Stimulated activated CD4-positive, alpha-beta T cell treated with anti-CD3 and anti-CD28 coated beads, Interleukin-12 subunit alpha, Interleukin-12 subunit beta, amount 100 ng/mL, for 4 hours (primary cell): ENCODE data around the gene ABHD14A.

Experiments
- DNase-seq: peaks from one replicate; pipeline ENCODE4 v3.0.0-alpha.2; 2020

ABHD14A gene

DNA sequence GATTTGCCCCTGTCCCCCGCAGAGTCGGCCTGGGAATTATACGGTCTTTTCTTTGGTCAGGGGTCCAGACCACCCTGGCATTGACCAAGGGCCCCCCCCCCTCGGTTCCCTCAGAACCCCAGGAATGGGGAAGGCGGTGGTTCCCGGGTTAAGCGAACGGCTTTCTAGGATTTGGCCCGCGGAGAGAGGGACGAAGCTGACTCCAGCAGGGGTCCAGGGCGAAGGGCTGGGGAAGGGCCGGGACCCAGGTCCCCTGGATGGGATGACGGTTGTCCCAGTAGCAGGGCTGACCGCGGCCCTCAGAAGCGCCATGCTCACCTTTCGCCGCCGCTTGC is 33.4 kb upstream of the ABHD14A start:
- no peak for DNase-seq

DNA sequence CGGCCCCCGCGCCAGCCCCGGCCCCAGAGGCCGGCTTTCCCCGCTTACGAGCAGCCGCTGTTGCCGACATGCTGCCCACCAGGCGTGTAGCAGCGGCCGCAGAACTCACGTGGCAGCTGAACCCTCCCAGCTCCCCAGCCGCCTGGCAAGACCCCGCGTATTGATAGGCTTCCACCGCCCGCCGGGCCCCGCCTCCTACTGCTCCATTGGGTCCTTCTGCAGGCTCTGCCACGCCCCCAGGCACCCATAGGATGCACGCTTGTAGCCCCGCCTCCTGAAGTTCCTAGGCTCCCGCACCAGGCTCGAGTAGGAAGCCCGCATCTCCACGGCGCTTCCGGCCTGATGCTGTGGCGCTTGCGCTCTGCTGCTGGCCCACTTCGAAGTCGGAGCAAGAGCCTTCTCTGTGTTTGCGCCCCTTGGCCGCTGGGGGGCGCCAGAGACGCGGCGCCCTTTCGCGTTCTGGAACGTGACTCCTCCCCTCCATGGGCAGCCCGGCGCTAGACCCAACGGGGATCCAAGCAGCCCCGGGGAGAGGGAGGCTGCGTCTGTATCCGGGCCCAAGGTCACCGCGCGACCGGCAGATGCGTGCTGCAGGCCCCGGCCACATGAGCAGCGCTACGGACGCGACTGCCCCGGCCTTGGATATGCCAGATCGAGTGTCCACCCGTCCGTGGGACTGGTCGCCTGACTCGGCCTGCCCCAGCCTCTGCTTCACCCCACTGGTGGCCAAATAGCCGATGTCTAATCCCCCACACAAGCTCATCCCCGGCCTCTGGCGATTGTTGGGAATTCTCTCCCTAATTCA is 32.9 kb upstream of the ABHD14A start, which contains the start of the genes PARP3 and RRP9:
Gene PARP3 (plus strand): TSS at position 566 of the 805 bp plus-strand sequence. CDS start 993 bp downstream, outside the sequence.
Gene RRP9 (minus strand): TSS at position 107 of the 805 bp plus-strand sequence. CDS start 37 bp downstream, at position 70.
- DNase-seq = peak; percentile 99

DNA sequence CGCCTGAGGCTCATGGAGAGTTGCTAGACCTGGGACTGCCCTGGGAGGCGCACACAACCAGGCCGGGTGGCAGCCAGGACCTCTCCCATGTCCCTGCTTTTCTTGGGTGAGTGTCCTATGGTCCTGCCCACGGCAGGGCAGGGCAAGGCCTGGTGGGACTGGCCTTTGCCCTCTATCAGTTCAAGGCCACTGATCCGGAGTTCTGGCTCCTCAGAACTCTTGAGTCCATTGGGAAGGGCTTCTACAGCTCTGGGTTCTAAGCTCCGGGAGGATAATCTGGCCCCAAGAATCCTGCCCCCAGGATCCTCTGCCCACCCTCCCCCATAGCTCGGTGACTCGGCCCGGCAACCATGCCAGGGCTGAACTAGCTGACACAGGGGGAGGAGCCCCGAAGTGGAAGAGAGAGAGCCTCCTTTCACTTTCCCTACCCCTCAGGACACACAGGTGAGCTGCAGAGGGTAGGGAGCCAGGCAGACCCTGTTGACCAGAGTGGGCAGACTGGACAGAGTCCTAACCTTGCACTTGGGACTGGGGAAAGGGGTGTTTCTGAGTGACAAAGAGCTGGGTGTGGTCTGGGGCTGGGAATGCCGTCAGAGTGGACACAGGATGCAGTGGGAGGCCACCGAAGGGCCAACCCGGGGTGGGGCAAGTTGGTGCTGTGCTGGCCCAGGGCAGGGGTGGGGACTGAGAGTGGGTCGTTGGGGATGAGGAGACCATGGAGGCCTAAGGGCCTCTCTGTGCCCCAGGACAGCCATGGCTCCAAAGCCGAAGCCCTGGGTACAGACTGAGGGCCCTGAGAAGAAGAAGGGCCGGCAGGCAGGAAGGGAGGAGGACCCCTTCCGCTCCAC is 32.0 kb upstream of the ABHD14A start:
- DNase-seq = peak; percentile 57

DNA sequence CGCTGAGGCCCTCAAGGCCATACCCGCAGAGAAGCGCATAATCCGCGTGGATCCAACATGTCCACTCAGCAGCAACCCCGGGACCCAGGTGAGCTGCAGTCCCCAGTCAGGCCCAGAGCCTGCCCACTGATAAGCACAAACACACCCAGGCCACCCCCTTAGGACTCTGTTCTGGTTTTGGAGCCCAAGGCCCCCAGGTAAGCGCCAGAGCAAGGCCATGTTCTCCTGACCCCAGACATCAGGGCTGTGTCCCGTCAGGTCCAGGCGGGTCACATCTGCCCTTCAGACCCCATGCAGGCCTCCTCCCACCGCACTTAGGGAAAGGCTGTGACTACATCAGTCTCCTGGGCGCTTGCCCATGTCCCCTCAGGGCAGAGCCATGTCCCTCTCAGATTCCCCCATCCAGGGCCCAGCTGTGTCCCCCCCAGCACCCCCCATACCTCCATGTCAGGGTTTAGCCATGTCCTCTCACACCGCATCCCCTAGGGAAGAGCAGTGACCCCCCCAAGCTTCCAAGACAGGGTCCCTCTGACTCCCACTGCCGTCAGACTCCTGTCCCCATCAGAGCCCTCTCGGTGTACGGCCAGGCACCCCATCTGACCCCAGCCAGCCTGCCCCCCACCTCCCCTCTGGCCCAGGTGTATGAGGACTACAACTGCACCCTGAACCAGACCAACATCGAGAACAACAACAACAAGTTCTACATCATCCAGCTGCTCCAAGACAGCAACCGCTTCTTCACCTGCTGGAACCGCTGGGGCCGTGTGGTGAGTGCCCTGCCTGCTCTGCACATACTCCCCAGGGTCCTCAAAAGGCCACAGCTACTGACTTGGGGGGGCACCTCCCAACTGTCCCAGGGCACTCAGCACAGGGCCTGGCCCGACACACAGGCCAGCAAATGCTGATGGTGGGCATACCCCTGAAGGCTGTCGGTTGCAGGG is 31.1 kb upstream of the ABHD14A start:
- DNase-seq = no peak

DNA sequence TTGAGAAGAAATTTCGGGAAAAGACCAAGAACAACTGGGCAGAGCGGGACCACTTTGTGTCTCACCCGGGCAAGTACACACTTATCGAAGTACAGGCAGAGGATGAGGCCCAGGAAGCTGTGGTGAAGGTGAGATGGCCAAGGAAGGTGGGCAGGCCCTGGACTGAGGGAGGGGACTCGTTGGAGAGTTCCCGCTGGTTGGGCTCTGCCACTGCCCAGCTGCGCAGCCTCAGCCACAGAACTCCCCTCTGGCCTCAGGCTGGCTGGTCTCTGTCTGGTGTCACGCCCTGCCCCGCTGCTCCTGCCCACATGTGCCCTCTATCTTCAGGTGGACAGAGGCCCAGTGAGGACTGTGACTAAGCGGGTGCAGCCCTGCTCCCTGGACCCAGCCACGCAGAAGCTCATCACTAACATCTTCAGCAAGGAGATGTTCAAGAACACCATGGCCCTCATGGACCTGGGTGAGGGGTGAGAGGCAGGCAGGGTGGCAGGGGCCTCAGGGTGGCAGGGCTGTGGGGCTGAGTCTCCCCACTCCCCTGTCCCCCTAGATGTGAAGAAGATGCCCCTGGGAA is 30.3 kb upstream of the ABHD14A start:
- no peak for DNase-seq

DNA sequence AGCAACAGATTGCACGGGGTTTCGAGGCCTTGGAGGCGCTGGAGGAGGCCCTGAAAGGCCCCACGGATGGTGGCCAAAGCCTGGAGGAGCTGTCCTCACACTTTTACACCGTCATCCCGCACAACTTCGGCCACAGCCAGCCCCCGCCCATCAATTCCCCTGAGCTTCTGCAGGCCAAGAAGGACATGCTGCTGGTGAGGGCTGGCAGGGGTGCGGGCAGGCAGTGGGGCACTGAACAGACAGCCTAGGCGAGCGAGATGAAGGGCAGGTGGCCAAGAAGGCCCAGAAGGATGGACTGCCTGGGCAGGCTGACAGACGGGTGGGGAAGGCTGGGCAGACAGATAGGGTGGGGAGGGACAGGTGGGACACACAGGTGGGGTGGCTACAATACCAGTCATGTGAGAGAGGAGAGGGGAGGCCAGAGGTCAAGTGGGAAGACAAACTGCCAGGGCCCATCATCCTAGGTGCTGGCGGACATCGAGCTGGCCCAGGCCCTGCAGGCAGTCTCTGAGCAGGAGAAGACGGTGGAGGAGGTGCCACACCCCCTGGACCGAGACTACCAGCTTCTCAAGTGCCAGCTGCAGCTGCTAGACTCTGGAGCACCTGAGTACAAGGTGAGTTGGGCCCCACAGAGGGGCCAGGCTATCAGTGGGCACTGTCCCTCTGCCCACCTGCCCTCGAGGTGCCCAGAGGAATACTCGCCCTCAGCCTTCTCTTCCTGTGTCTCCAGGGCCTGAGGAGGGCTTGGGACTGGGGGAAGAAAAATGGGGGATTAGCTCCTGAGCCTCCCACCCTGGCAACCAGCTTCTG is 29.6 kb upstream of the ABHD14A start:
- no peak for DNase-seq

DNA sequence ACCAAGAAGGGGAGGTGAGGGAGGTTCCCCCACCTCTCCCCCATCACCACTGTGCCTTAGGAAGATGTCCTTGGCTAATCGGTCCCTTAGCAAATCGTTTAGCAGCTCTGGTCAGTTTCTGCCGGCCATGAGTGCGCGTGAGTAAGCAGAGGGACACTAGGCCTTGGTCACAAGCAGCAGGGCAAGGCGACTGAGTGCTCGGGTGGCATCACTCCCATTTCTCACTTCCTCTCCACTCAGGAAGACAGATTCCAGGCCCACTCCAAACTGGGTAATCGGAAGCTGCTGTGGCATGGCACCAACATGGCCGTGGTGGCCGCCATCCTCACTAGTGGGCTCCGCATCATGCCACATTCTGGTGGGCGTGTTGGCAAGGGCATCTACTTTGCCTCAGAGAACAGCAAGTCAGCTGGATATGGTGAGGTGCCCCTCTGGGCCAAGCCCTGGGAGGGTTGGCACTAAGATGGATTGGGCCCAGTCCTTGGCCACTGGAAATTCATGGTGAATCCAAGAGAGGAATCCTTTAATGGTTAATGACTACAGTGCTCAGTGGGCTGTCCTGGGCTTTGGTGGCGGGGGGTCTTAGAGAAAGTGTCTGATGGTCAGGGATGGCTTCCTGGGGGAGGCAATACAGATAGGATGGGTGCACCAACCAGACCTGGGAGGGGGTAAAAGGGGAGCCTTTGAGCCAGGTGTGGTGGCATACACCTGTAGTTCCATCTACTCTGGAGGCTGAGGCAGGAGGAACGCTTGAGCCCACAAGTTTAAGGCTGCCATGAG is 28.7 kb upstream of the ABHD14A start:
- DNase-seq = no peak

DNA sequence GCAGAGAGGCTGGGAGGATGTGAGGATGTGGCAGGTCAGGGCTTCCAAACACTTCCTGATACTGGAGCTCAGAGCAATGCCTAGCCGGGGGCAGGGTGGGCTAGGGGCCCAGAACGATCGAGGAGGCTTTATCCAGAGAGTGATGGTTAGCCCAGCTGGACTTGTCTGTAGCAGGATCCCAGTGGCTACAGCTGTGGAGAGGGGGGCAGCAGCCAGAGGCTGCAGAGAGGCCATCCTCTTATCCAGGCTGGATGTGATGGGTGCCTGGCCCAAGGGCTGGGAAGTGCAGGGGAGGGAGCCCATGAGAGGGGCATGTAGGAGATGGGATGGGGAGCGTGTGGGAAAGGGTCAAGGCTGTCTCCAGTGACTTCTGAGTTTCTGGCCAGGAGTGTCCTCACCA is 28.1 kb upstream of the ABHD14A start:
- no peak for DNase-seq

DNA sequence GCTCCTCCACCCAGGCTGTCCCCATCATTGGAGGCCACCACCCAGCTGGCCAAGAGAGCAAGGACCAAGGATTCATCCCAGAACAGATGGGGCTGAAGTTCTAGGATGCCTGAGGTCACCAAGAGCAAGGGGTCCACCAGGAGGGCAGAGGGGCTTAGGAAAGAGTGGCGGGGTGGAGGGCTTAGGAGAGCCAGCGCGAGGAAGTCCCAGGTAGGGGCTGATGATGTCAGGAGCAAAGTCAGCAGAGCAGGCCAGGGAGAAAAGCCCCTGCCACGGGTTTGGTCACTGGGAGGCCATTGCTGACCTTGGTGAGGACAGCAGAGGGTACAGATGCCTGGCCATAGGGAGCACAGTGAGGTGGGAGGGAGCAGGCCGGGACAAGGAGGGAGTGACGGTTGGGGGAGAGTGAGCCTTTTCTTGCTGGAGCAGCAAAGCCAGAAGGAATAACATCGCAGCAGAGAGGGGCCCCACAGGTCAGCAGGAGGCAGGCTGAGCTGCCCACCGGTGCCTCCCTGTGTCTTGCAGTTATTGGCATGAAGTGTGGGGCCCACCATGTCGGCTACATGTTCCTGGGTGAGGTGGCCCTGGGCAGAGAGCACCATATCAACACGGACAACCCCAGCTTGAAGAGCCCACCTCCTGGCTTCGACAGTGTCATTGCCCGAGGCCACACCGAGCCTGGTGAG is 27.5 kb upstream of the ABHD14A start:
- DNase-seq = no peak

DNA sequence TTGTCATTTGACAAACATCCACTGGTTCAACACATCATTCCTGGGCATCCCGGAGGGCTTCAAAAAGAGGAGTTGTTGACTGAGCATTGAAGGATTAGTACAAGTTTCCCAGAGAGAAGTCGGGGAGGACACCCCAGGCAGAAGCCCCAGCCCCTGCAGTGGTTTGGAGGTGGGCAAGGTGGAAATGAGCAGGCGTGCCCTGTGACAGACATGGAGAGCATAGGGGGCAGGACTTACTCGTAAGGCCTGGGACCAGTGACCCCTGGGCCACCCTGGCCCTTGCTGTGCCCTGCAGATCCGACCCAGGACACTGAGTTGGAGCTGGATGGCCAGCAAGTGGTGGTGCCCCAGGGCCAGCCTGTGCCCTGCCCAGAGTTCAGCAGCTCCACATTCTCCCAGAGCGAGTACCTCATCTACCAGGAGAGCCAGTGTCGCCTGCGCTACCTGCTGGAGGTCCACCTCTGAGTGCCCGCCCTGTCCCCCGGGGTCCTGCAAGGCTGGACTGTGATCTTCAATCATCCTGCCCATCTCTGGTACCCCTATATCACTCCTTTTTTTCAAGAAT is 26.8 kb upstream of the ABHD14A start:
- no peak for DNase-seq

DNA sequence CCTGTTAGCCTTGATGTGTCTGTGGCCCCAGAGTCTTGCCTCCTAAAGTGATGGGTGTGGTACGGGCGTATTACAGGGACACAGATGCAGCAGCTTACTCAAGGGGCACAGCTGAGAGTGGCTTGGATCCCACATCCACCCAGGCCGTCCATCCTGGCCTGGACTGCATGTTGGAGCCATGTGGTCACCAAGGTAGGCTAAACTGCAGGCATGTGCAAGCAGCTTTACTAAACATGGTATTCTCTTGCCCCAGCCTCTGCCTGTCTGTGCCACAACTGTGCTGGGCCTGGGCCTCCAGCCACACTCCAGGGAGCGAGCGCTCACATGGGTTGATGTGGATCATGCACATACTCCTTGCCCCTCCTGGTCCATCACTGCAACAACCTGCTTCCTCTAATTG is 25.7 kb upstream of the ABHD14A start:
- DNase-seq = no peak

DNA sequence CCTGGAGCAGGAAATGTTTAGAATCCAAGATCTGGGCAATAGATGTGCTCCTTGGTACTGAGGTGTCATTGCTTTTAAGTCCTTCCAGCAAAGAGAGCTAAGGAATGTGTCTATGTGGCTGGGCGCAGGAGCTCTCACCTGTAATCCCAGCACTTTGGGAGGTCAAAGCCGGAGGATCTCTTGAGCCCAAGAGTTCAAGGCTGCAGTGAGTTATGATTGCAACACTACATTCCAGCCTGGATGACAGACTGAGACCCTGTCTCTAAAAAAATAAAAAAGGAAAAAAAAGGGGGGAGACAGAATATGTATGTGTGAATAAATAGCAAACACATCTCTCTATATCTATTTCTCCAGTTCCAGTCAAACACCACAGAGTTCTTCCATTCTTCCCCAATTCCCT is 24.0 kb upstream of the ABHD14A start:
- no peak for DNase-seq

DNA sequence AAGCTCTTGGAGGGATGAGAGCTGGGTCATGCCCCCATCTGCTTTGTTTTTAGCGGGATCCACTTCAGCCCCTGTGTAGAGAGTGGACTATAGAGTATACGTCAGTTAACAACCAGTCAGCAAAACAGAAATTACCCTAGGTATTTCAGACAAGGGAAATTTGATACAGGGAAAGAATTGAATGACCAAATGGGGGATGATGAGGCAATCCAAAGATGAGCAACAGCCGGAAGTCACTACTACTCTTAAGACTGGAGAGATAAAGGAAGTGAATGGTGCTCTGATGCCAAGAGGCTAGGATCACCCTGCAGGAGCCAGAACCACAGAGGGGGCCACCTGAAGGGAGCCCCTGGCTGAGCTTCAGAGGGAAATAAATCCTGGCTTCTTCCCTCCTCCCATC is 21.4 kb upstream of the ABHD14A start:
- no peak for DNase-seq

DNA sequence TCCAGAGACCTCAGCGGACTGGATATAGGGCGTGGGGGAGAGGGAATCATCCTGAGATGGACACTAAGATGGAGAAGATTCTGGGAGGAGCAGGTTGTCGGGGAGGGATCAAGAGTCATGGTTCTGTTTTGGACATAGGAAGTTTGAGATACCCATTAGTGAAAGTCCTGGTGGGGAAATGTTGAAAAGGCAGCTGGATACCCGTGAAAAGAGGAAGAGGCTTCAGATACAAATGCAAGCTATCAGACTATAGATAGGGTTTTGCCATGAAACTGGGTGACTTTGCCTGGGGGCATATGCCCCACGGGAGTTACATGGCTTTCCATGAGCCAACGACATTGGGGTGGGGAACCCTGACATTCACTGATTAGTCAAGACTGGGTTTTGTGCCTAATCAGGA is 20.8 kb upstream of the ABHD14A start:
- no peak for DNase-seq

DNA sequence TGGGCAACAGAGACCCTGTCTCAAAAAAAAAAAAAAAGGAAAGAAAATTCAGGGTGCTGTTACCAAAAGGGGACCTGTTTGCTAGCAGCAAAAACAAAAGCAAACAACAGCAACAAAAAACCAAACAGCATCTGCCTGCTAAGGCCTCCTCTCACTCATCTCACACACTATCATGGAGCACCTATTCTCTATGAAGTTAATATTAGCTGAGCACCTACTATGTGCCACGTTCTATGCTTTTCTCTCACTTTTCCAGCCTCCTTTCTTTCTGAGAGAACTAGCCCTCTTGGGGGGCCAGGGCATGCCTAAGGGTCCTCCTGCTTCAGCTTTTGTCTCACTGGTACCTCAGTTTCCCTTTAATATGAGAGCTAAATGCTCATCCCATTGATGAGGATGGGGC is 20.2 kb upstream of the ABHD14A start:
- no peak for DNase-seq

DNA sequence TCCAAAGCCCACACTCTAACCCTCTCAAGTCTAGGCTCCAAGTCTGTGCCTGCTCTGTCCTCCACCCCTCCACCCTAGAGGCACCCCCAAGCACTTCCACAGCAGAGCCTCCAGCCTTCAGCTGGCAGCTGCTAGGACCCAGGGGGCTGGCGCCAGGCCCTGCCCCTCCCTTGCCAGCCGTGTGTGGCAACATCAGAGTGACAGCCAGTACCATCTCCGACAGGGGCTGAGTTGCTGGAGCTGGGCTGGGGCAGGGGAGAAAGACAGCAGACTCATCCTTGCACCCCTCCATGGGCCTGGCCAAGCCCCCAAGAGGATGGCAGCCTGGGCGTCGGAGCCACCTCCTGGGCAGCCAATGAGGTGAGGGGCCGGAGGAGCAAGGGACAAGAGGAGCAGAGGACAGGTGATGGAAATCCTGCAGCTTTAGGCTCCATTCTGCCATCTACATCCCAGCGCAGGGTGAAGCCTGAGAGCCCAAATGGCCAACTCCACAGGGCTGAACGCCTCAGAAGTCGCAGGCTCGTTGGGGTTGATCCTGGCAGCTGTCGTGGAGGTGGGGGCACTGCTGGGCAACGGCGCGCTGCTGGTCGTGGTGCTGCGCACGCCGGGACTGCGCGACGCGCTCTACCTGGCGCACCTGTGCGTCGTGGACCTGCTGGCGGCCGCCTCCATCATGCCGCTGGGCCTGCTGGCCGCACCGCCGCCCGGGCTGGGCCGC is 19.5 kb upstream of the ABHD14A start, which contains the start of gene GPR62:
Gene GPR62 (plus strand): TSS at position 207 of the 718 bp plus-strand sequence. CDS start 272 bp downstream, at position 479.
- no peak for DNase-seq

DNA sequence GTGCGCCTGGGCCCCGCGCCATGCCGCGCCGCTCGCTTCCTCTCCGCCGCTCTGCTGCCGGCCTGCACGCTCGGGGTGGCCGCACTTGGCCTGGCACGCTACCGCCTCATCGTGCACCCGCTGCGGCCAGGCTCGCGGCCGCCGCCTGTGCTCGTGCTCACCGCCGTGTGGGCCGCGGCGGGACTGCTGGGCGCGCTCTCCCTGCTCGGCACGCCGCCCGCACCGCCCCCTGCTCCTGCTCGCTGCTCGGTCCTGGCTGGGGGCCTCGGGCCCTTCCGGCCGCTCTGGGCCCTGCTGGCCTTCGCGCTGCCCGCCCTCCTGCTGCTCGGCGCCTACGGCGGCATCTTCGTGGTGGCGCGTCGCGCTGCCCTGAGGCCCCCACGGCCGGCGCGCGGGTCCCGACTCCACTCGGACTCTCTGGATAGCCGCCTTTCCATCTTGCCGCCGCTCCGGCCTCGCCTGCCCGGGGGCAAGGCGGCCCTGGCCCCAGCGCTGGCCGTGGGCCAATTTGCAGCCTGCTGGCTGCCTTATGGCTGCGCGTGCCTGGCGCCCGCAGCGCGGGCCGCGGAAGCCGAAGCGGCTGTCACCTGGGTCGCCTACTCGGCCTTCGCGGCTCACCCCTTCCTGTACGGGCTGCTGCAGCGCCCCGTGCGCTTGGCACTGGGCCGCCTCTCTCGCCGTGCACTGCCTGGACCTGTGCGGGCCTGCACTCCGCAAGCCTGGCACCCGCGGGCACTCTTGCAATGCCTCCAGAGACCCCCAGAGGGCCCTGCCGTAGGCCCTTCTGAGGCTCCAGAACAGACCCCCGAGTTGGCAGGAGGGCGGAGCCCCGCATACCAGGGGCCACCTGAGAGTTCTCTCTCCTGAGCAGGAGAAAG is 18.7 kb upstream of the ABHD14A start:
- DNase-seq = peak; percentile 34
